PFSK-1 (cell line): ENCODE data around the gene KCNQ4.

Experiments used
- FOXP2 ChIP-seq: optimal IDR thresholded peaks from 2 replicates; pipeline ENCODE3; 2011; ENCODE audit warnings: borderline replicate concordance, control low read depth, inconsistent platforms; ENCODE audit not compliant: insufficient read depth; ENCODE audit errors: extremely low read length, extremely low read depth
- POLR2AphosphoS5 ChIP-seq: IDR thresholded peaks from 2 replicates; pipeline ENCODE4 v1.6.1; 2012; ENCODE audit warnings: low read depth, mild to moderate bottlenecking, control low read depth, low read length, moderate library complexity
- REST ChIP-seq, 2 experiments: IDR thresholded peaks; 2 replicates each; pipeline versions ENCODE4 v1.6.1 to v1.8.0; 2011 to 2012; ENCODE audit warnings: low read depth in 2 of 2, low read length in 2 of 2, control low read depth in 1 of 2, inconsistent platforms in 1 of 2, mild to moderate bottlenecking in 1 of 2, moderate library complexity in 1 of 2; ENCODE audit not compliant: insufficient read depth in 1 of 2
- TAF1 ChIP-seq: IDR thresholded peaks from 2 replicates; pipeline ENCODE4 v1.6.1; 2012; ENCODE audit warnings: low read length, control low read depth, borderline replicate concordance; ENCODE audit not compliant: insufficient read depth

GRCh38 chr1:40772146-40772955, 11.2 kb upstream of the KCNQ4 start:
- TF ChIP-seq TAF1 (no peak), POLR2AphosphoS5 (no peak), REST (IDR thresholded peaks at IDR 0.05; ENCODE audit: insufficient read depth in 1 of 2, low read depth in 2 of 2, low read length in 2 of 2) (no peak), FOXP2 (no peak)
